ENCODE measurements around the gene POU2AF3. TPM values are rescaled to one million over a fixed set of nuclear protein-coding genes. Genes with fewer than 3 reads are reported as not detected.

POU2AF3 gene
- total and polyA plus RNA-seq, 12 donors: 0.18 to 2.0 (median 0.35) TPM; not detected in 4

GRCh38 chr11:111296196-111296595, 2.1 kb upstream of the POU2AF3 start:
- TF ChIP-seq CTCF (IDR thresholded peaks at IDR 0.05): no peak
- DNase-seq: no peak
- intact Hi-C loops (cut with DNase I): loop anchor here in 4 of 10 donors (5.0 kb wide), 3 partner anchors 121 to 131 kb away; no protein-coding TSS in a partner anchor
- ATAC-seq: no peak
- Histone ChIP-seq H3K4me1 (peaks cover 4 to 17% (median 13%) of the 10 kb centered on the region in 9 donors), H3K36me3 (no peaks in the 10 kb centered on the region), H3K27me3 (peaks cover 7 to 36% (median 28%) of the 10 kb centered on the region in 7 donors), H3K9me3 (no peaks in the 10 kb centered on the region), H3K27ac (no peak overlapping the region), H3K4me3 (no peak overlapping the region)
- WGBS, 2 donors: 91 to 96% methylated on average over 3 of the region's 3 CpGs

DNA sequence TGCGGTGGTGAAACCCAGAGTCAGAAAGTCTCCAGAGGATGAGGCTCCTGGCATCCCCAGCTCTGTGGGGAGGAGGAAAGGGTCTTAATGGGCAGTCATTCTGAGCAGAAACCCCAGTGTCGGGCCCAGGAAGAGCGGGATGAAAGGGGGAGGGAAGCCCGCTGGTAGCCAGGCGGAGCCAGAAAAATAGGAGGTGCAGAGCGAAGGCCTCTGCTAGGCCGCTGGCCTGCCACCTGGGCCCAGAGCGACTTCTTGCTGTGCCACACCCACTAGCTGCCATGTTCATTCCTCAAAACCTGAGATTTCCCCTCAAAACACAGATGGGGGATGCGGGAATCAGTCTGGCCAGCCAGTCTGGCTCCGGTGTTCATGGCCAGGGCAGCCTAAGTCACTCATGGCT, 650 bp upstream of the POU2AF3 start:
- Histone ChIP-seq H3K36me3 (no peaks in the 10 kb centered on the region), H3K27me3 (peaks cover 7 to 41% (median 28%) of the 10 kb centered on the region in 7 donors), H3K4me3 (no peak overlapping the region), H3K4me1 (peaks cover 4 to 17% (median 13%) of the 10 kb centered on the region in 9 donors), H3K27ac (no peak overlapping the region), H3K9me3 (no peaks in the 10 kb centered on the region)
- no peak for TF ChIP-seq CTCF (IDR thresholded peaks at IDR 0.05)
- ATAC-seq (no peak), DNase-seq (no peak)
- 97 to 98% methylated on average over 10 of the region's 10 CpGs for WGBS, 2 donors
- intact Hi-C loops (cut with DNase I): loop anchor here in 4 of 10 donors (5.0 kb wide), 3 partner anchors 120 to 130 kb away; no protein-coding TSS in a partner anchor

DNA sequence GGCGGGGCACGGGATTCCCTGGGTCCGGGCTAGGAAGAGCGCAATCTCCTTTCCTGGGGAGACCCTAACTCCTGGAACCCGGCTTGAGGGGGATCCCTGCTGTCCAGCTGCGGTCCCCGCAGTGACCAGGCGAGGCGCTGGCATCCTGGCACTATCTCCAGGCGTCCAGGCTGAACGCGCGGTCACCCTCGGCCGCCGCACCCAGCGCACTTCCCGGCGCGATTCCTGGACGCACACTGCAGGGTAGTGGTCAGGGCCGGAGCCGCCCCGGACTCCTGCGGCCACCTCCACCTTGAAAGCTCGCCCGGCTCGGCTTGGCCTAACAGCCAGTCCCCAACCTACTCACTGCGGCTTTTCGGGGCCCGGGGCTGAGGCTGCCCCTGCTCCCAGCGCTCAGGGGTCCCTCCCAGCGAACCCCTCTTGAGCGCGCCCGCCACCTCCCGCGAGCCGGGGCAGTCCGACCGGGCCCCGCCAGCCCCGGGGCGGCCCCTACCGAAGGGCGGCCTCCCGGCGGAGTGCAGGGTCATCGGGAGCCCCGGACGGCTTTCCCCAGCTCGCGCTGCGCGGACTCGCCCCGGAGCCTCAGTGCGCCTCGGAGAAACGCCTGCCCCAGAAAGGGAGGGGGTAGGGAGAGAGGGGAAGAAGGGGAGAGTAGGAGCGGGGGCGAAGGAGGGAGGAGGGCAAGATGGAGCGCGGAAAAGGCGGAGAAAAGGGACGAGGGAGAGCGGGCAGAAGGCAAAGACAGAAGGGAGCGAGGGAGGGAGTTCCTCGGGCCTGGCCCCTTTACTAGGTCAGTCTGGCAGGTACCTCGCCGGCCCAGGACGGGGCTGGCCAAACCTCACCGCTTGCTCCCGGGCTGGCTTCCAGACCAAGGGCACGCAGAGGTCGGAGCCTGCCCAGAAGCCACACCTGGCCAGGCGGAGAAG, 1.0 kb downstream of the POU2AF3 start:
- Histone ChIP-seq H3K27me3 (peaks cover 7 to 41% (median 28%) of the 10 kb centered on the region in 7 donors), H3K36me3 (no peaks in the 10 kb centered on the region), H3K9me3 (no peaks in the 10 kb centered on the region), H3K4me1 (peaks cover 4 to 17% (median 13%) of the 10 kb centered on the region in 9 donors), H3K4me3 (peak overlapping the region; percentile 37 to 68 (median 62)), H3K27ac (peak overlapping the region in 8 of 10 donors; percentile 21 to 82 (median 44))
- peak; percentile 74 to 94 (median 86) for ATAC-seq
- intact Hi-C loops (cut with DNase I): loop anchor here in 5 of 10 donors (5.0 kb wide), 3 partner anchors 118 to 128 kb away; no protein-coding TSS in a partner anchor
- peak; percentile 28 to 67 for DNase-seq
- TF ChIP-seq CTCF (IDR thresholded peaks at IDR 0.05): peak; percentile 21 to 62 (median 54)
- WGBS, 2 donors: 2% methylated on average over 73 to 77 of the region's 77 CpGs

- ATAC-seq: no peak
- peaks cover 4 to 17% (median 13%) of the 10 kb centered on the region in 9 donors for H3K4me1 ChIP-seq
- H3K36me3 ChIP-seq: no peaks in the 10 kb centered on the region
- H3K4me3 ChIP-seq: no peak overlapping the region
- intact Hi-C loops (cut with DNase I): loop anchor here in 1 of 10 donors (5.0 kb wide), 1 partner anchor 122 kb away; no protein-coding TSS in a partner anchor
- DNase-seq: no peak
- TF ChIP-seq CTCF (IDR thresholded peaks at IDR 0.05): no peak
- no peak overlapping the region for H3K27ac ChIP-seq
- H3K9me3 ChIP-seq: no peaks in the 10 kb centered on the region
- WGBS, 2 donors: 93 to 95% methylated on average over 9 of the region's 9 CpGs
- H3K27me3 ChIP-seq: peaks cover 7 to 47% (median 28%) of the 10 kb centered on the region in 7 donors
These were observed 2.2 kb downstream of the POU2AF3 start for GRCh38 chr11:111300569-111300968.

All from heart right ventricle (tissue), 16 donors.